Endometrial microvascular endothelial cells (primary cell): ENCODE data around the gene OASL. TPM values are rescaled to one million over a fixed set of nuclear protein-coding genes. Genes with fewer than 3 reads are reported as not detected.
"Not testable (repeated sequence)": the region's sequence is repeated elsewhere in the genome, so short reads cannot be mapped to it uniquely, and the experiment has no call there.

Experiments used
- in situ Hi-C: cut with HindIII; loops from 2 replicates; pipeline ENCODE4 v1.10.0; 2017; ENCODE audit warnings: low sequenced_read_pairs, low pct_unique_long_range_greater_than_20kb; ENCODE audit errors: inconsistent ontology term
- total RNA-seq: library from RNA; depleted of rRNA; stranded (reverse); fragments of >200 nt; gene quantifications from one replicate; pipeline ENCODE4 v1.2.3, GENCODE V29; 2015; ENCODE audit errors: inconsistent ontology term

OASL gene
- total RNA-seq, 1 donor from 2014 or later: 3.9 TPM

DNA sequence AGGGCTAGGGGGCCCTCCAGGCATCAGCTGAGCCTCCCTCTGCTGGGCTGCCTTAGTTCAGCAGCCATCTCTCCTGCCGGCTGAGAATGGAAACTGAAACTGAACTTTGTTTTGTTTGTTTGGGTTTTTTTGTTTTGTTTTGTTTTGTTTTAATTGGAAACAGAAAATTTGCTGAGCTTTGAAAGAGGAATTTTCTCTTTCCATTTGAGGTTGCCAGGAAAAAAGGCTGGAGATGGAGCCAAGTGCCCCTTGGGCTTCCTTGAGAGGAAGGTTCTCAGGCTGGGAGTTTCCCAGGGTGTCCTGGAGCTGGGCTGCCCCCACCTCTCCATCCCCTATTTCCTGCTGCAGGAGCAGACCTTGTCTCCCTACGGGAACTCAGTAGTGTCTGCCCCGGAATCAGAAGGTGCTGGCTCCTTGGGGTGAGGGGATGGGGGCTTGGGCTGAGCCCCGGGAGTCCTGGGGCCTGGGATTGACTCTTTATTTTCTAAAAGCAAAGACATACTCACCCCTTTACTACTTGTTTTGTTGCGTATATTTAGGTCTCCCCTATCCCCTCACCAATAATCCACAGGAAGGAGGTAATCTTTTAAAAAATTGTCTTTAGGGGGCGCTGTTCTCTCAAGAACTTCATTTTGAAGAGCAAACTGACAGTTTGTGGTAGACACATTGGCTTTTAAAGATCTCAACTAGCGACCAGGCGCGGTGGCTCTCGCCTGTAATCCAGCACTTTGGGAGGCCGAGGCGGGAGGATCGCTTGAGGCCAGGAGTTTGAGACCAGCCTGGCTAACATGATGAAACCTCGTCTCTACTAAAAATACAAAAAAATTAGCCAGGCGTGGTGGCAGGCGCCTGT is 21.3 kb upstream of the OASL start:
- in situ Hi-C loops: no loop called here

DNA sequence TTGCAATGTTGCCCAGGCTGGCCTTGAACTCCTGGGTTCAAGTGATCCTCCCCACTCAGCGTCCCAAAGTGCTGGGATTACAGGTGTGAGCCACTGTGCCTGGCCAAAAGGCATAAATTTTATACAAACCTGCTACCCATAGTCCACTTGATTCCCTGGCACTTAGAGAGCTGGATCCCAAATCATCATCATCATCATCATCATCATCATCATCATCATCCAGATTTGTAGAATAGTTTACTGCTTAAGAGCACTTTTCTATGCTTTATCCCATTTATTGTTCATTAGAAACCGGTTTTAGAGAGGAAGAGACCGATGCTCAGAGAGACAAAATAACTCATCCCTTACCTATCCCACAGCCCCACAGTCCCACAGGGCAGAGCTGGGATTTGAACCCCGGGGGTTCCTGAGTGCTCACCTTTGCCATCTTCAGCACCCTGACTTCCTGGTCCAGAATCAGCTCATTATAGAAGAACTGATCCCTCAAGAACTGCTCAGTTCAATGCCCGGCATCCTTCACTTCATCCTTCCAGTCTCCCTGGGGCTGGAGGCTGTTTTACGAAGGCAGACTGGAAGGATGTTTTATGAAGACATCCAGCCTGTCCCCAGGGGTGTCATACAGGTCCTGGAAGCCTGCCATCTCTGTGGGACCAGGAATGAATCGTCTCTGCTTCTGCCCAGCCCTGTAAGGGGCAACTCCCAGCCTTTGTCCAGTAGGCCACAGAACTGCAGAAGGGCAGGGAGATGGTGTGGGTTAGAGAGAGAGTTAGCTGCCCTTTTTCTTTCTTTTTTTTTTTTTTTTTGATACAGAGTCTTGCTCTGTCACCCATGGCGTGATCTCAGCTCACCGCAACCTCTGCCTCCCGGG is 20.2 kb upstream of the OASL start:
- in situ Hi-C loops: no loop called here

DNA sequence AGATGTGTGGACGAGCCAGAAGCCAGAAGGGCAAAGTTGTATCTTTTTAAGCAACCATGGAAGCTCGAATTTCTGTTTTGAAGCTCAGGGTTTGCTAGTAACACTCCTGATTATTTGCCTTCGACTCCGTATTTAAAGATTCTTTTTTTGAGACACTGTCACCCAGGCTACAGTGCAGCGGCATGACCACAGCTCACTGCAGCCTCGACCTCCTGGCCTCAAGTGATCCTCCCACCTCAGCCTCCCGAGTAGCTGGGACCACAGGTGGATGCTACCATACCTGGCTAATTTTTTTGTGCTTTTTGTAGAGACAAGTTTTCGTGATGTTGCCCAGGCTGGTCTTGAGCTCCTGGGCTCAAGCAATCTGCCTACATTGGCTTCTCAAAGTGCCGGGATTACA is 18.7 kb upstream of the OASL start:
- in situ Hi-C loops: no loop called here

DNA sequence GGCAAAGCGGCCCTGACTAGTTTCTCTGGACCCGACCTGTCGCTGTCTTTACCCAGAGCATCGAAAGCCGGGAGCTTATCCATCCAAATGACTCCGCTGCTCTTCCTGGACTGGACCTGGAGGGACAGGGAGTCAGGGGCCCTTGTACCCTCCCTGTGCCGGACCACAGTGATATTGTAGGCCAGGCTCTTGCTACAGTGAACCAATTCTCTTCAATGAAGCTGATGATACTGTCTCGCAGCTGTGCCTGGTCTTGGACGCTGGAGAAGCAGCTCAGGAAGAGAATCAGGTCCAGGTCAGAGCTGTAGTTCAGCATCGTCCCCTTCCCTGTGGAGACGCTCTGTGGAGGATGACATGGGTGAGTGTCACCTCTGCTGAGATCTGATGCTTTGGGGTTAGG is 14.7 kb upstream of the OASL start:
- in situ Hi-C loops: no loop called here

DNA sequence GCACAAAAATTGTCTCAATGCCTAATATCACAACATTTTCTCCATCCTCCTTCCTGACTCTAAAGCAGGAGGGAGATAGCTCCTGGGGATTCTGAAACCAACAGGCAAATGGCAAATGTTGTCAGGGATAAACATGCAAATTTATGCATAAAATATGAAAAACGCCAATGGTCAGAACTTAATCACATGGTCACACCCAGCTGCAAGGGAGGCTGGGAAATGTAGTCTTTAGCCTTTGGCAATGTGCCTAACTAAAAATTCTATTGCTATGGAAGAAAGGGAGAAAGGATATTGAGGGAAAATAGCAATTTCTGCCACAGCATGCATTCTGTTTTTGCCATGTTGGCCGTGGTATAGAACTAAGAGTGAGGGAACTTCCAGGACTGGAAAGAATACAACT is 11.7 kb upstream of the OASL start:
- in situ Hi-C loops: no loop called here

DNA sequence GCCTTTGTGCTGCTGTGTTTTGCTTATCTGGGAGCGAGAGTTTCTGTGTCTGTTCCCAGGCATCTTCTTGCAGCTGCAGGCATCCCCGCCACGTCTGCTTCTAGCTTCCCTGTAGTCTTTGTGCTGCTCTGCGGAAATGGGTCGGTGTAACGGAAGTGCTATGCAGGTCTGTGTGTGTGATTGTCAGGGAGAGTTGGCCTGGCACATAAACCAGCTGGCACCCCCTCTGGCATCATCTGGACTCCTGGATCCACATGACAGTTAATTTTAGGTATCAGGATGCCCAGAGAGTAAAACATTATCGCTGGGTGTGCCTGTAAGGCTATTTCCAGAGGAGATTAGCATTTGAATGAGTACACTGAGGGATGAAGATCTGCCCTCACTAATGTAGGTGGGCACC is 9.4 kb upstream of the OASL start:
- in situ Hi-C loops: no loop called here

DNA sequence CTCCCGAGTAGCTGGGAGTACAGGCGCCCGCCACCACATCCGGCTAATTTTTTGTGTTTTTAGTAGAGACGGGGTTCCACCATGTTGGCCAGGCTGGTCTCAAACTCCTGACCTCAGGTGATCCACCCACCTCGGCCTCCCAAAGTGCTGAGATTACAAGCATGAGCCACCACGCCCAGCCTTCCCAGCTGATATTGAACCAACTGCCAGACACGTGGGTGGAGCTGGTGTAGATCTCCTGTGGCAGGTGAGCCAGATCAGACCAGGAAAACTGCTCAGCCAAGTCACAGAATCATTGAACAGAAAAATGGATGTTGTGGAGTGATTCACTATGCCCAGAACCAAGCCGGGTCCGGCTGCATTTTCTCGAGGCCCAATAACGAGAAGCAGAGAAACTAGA is 8.4 kb upstream of the OASL start:
- in situ Hi-C loops: not testable (repeated sequence)

DNA sequence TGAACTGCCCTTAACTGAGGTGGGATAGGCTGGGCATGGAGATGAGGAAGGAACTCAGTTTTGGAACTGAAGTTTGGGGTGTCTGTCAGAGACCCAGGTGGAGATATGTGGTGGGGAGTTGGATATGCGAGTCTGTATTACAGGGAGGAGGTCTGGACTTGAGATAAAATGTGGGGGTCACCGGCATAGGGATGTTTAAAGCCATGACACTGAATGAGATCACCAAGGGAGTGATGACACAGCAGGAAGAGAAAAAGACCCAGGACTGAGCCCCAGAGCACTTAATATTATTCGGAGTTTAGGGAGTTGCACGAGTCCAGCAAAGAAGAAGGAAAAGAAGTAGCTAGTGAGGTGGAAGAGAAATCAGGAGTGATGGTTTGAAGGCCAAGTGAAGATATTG is 4.0 kb upstream of the OASL start:
- in situ Hi-C loops: no loop called here

DNA sequence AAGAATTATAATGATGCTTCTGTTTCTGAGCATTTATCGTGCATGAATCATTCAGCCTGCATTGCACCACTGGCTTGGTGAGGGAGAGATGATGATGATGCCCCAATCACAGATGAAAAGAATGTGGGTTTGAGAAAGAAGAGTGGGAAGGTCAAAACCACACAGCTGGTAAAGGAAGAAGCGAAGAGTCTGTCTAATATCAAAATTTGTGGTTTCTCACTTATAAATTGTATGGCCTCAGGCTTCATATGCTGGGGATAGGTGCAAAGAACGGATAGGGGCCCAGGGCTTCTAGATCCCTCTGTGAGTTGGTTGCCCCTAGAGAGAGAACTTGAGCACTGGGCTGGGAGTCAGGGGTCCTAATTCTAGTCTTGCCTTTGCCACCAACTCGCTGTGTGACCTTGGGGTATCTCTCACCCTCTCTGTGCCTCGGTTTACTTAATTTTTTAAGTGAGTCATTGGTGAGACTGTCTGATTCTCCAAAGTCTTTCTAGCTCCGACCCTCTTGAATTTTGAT is 2.2 kb downstream of the OASL start:
- in situ Hi-C loops: no loop called here

DNA sequence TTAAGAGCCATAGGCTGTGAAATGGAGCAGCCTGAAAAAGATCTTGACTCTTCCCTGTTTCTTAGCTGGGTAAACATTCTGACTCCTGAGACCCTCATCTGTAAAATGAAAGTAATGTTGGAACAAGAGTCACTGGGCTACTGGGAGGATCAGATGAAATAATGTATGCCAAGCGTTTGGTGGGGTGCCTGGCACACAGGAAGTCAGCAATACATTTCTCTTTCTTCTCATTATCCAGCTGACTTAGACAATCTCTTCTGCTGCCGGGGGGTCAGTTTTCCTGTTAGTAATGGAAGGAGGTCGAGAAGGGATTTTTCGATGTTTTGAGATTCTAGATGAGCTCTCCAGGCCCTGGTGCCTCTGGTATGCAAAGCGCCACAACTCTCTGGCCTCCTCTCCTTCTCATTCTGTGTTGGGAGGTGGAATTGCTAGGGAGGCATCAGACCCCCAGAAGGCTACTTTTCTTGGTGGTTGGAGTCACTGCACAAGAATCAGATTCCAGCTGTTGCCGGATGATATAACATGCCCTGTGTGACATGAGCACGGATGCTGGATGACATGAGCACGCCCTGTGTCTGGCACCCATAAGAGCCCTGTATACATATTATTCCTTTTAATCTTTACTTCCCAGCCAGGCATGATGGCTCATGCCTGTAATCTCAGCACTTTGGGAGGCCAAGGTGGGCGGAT is 4.3 kb downstream of the OASL start:
- in situ Hi-C loops: no loop called here

DNA sequence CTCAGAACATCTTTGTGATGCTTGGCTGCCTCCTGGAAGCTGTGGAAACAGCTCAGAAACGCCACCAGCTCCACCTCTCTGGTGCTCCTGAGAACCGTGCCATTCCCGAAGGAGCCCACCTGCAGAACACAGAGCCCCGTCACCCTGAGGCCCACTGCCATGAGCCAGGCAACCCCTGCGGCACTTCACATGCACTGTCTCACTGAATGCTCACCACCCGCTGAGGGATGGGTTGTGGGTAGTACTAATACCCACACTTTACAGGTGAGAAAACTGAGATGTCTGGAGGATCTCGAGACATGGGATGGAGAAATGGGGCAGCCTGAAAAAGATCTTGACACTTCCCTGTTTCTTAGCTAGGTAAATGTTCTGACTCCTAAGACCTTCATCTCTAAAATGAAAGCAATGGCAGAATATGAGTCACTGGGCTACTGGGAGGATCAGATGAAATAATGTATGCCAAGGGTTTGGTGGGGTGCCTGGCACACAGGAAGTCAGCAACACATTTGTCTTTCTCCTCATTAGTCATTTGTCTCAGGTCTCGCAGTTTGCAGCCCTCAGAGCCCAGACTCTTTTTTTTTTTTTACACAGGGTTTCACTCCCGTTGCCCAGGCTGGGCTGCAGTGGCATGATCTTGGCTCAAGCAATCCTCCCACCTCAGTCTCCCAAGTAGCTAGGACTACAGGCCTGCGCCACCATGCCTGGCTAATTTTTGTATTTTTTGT is 5.3 kb downstream of the OASL start:
- in situ Hi-C loops: no loop called here

DNA sequence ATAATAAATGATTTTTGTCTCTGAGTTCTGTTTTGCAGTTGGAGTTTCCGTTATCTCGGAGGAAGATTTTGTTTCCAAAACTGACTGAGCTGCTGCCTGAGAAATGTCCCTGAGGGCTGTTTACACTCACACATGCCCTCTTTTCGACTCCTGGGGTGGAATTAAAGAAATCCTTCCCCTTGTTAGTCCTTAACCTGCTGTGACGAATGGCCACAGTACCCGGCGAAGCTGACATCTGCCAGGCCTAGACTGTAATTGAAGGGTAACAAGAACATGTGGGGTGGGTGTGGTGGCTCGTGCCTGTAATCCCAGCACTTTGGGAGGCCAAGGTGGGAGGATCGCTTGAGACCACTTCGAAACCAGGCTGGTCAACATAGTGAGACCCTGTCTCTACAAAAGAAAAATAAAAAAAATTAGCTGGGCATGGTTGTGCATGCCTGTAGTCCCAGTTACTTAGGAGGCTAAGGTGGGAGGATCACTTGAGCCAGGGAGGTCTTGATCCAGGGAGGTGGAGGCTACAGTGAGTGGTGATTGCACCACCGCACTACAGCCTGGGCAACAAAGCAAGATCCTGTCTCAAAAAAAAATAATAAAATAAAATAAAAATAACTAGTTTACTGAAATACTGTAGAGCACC is 8.4 kb downstream of the OASL start:
- in situ Hi-C loops: no loop called here

DNA sequence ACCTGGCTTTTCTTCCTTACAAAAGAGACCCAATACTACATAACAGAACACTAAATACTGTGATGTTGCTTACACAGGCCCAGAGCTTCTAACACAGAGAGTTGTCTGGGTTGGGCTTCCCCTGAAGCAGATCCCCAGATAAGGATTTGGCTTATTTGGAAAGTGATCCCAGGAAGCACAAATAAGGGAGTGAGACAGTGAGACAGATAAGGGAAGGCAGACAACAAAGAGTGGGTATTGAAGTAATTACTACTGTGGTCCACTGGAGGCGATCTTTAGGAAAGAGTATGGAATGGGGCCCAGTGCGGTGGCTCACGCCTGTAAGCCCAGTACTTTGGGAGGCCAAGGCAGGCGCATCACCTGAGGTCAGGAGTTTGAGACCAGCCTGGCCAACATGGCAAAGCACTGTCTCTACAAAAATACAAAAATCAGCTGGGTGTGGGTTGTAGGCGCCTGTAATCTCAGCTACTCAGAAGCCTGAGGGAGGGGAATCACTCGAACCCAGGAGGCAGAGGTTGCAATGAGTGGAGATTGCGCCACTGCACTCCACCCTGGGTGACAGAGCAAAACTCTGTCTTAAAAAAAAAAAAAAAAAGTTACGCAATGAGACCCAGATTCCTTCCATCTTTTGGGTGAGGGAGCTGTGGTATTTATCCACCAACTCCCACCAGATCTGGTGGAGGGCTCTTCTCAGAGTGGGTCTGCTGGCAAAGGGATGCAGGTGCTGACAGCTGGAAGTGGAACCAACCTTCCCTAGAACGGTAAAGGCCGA is 12.6 kb downstream of the OASL start:
- in situ Hi-C loops: no loop called here

DNA sequence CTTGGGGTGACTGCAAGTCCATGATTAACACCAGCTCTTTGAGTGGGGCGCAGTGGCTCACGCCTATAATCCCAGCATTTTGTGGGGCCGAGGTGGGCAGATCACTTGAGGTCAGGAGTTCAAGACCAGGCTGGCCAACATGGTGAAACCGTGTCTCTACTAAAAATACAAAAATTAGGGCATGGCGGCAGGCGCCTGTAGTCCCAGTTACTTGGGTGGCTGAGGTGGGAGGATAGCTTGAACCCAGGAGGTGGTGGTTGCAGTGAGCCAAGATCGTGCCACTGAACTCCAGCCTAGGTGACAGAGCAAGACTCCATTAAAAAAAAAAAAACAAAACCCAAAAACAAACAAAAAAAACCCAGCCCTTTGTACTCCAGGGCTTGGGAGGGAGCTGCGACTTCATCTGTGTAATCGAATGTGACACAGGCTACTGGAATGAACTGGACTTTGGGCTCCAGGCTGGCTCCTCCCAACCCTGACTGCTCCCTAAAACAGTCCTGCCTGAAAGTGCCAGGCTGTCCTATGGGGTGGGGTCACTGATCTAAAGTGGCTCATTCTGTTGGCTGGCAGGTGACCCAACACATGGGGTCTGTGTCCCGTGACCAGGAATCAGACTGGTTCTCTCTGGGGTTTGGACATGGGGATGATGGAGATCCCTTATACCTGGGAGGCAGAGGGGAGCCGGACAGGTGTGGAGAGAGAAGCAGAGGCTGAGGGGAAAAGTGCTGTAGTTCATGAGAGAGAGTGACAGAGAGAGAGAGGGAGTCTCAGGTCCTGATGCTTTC is 13.4 kb downstream of the OASL start:
- in situ Hi-C loops: no loop called here

DNA sequence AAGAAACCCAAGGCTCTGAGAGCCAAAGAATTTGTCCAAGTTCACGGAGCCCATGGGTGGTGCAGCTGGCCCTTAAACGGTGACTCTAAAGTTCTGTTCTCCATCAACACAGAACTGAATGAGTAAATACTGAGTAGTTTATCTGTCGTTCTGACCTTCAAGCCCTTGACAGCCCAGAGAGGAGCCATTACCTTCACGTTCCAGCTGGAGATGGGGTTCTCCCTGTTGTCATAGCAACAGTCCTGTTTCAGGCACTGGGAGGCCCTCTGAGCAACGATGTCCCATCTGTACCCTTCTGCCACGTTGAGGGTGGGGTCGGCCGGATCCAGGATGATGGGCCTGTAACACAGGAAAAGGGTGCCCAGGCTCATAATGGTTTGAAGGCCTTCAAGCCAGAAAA is 15.2 kb downstream of the OASL start:
- in situ Hi-C loops: no loop called here

DNA sequence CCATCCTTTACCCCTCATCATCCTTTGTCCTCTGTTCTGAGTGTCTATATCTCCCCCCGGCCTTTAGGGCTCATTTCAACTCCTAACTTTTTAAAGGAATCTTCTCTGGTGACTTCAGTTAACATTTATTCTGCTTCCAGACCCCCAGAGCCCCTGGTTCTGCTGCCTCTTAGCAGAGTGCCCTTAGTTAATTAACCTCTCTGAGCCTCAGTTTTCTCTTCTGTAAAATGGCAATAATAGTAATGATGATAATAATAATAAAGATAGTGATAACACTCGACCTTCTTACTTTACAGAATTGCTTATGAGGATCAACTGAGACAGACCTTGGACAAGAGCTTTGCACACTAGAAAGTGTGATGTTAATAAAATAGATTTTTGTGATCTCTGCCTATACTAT is 16.3 kb downstream of the OASL start:
- in situ Hi-C loops: no loop called here

DNA sequence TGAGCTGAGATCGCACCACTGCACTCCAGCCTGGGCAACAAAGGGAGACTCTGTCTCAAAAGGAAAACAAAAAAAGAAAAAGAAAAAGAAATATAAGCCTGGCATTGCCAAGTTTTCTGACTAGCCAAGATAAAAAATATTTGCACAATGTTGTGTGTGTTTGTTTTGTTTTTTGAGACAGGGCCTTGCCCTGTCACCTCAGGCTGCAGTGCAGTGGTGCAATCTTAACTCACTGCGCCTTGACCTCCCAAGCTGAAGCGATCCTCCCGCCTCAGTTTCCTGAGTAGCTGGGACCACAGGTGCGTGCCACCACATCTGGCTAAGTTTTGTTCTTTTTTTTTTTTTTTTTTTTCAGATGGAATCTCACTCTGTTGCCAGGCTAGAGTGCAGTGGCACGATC is 17.3 kb downstream of the OASL start:
- in situ Hi-C loops: no loop called here
